SK-N-MC (cell line): ENCODE data around the gene RNF123.

ENCODE experiments used
- DNase-seq: peaks from one replicate; pipeline ENCODE4 v3.0.0-alpha.2; 2011; ENCODE audit warnings: low read depth, low spot score
- H3K27ac ChIP-seq: fragments of 200-600 bp; sonication (generic); 2 replicates; pipeline ENCODE4 v1.5.1; 2016; ENCODE audit warnings: mixed run types
- H3K36me3 ChIP-seq: fragments of 200-600 bp; sonication (generic); 2 replicates; pipeline ENCODE4 v1.6.1; 2017; ENCODE audit warnings: antibody characterized with exemption, low read length, mixed read lengths; ENCODE audit not compliant: insufficient read depth
- H3K4me3 ChIP-seq: fragments of 200-600 bp; sonication (generic); 2 replicates; pipeline ENCODE4 v1.5.1; 2016
- H3K9ac ChIP-seq: fragments of 200-600 bp; sonication (generic); 2 replicates; pipeline ENCODE4 v1.8.0; 2017; ENCODE audit warnings: mixed run types, mixed read lengths; ENCODE audit not compliant: insufficient read length
- H3K9me3 ChIP-seq: fragments of 200-600 bp; sonication (generic); 2 replicates; pipeline ENCODE4 v1.6.1; 2017; ENCODE audit warnings: low read depth, mild to moderate bottlenecking, antibody characterized with exemption, low read length, moderate library complexity, mixed read lengths
- EZH2 ChIP-seq: fragments of 200-600 bp; sonication (generic); IDR thresholded peaks from one replicate; pipeline ENCODE4 v1.6.1; 2017; ENCODE audit warnings: antibody characterized with exemption
- FOXP2 ChIP-seq: optimal IDR thresholded peaks from 2 replicates; pipeline ENCODE3; 2011; ENCODE audit warnings: mild to moderate bottlenecking, moderate library complexity; ENCODE audit not compliant: insufficient read depth; ENCODE audit errors: extremely low read length, control extremely low read depth
- POLR2AphosphoS5 ChIP-seq: IDR thresholded peaks from 2 replicates; pipeline ENCODE4 v1.6.1; 2012; ENCODE audit warnings: mild to moderate bottlenecking, low read depth, low read length, borderline replicate concordance

Gene RNF123

DNA sequence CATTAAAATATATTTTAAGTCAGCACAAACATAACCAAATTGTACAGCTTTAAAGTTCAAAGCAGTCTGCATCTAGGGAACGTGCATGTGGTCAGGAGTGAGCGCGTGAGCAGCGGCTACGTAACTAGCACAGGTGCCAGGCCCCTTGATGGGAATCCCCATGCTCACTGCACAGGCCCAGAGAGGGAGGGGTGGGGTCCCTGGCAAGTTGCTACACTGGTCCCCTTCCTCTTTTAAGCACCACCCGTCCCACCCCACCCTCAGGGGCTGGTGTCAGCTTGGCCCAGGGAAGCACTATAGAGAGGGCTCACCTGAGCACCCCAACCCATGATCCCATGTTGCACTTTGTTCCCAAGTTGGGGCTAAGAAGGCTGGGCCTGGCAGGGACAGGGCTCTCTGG is 35.2 kb downstream of the RNF123 start:
- peak overlapping the region; percentile 84 for H3K4me3 ChIP-seq
- no peak overlapping the region for H3K27ac ChIP-seq
- H3K9ac ChIP-seq, result peak overlapping the region; percentile 82
- TF ChIP-seq FOXP2 (no peak), EZH2 (no peak), POLR2AphosphoS5 (no peak)
- no peak for DNase-seq
- no peaks in the 10 kb centered on the region; the same call in 1 of the 2 replicates for H3K36me3 ChIP-seq
- H3K9me3 ChIP-seq, result no peaks in the 10 kb centered on the region

DNA sequence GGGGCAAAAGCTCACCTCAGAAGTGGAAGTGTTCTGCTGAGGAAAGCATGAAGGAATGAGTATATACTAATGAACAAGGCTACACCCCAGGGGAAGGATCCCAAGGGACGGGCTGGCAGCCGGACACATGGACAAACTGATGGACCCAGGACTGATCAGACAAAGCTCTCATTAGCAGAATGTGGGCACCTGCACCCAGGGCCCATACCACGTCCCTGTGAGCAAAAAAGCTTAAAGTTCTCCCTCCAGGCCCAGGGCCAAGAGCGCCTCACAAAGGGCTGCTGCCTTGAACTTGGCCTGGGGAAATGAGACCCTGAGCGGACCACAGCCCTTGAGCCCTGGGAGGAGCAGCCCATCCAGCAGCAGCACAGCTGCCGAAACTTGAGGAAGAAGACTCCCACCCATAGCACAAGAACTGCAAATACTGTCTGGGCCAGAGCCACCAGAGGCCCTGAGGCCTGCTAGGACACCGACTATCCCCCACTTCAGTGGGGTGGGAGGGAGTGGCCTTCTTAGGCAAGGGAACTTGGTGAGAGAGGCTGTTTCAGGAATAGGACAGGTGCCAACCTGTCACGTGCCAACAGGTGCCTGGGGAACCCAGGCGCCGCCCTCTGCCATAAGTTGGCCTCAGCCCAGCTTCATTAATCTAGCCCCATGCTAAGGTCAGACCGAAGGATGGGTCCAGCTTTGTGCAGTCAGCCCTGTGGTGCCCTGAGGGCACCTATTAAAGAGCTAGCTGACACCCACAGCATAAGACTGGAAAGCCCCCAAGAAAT is 36.7 kb downstream of the RNF123 start:
- no peak overlapping the region for H3K4me3 ChIP-seq
- H3K9ac ChIP-seq, result no peak overlapping the region
- H3K36me3 ChIP-seq, result no peaks in the 10 kb centered on the region; the same call in 1 of the 2 replicates
- DNase-seq, result no peak
- H3K9me3 ChIP-seq, result no peaks in the 10 kb centered on the region
- TF ChIP-seq EZH2, result no peak
- TF ChIP-seq FOXP2, result no peak
- no peak for TF ChIP-seq POLR2AphosphoS5
- no peak overlapping the region for H3K27ac ChIP-seq

DNA sequence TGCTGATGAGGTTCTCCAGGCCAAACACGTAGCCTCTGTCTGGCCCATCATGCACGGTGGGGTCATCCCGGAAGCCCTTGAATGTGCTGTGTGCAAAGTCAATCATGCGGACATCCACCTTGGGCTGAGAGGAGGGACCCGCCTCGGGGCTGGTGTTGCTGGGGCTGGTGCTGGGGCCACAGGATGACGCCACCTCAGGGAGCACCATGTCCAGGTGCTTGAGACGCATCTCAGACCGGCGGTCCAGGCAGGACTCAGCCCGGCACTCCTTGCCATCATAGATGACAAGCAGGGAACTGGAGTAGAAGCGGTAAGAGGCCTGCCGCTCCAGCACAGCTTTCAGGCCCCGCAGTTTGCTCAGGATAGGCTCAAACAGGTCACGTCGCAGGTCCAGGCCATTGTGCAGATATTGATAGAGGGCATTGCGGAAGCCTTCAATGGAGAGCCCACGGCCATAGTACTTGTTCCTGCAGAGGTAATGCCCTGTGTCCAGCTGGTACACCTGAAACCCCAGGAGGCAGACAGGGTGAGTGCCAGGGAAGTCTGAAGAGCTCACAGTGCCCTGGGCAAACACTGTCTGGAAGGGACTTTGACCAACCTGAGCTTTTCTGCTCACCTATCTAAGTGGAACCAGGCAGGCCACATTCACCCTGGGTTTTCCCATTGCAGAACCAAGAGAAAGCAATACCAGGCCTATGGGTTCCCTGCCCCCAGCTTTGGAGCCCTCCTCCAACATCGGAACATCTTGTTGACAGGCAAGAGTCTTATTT is 38.0 kb downstream of the RNF123 start:
- Histone ChIP-seq H3K9me3 (no peaks in the 10 kb centered on the region), H3K36me3 (no peaks in the 10 kb centered on the region; the same call in 1 of the 2 replicates), H3K4me3 (no peak overlapping the region), H3K27ac (no peak overlapping the region), H3K9ac (no peak overlapping the region)
- TF ChIP-seq EZH2, result no peak
- no peak for TF ChIP-seq FOXP2
- TF ChIP-seq POLR2AphosphoS5, result no peak
- no peak for DNase-seq

DNA sequence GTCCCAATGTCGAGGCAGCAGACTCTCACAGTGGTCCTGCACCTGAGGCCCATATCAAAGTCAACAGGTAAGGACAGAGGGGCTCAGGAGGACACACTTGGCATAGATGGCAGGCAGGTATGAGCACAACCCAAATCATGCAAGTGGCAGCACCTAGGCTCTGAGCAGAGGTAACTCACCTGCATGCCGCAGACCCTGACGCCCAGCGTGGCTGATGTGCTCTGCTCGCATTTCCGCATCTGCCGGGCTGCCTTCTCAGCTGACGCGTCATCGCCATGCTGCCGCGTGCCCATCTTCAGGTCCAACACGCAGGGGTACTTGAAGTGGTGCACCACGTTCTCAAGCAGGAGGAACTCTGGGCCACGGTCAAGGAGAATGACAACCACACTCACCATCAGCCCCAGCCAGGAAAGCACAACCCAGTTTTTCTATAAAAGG is 38.6 kb downstream of the RNF123 start:
- no peak for DNase-seq
- Histone ChIP-seq H3K9me3 (no peaks in the 10 kb centered on the region), H3K36me3 (peaks cover 5% of the 10 kb centered on the region; the same call in 1 of the 2 replicates), H3K9ac (no peak overlapping the region), H3K4me3 (no peak overlapping the region), H3K27ac (no peak overlapping the region)
- TF ChIP-seq FOXP2 (no peak), POLR2AphosphoS5 (no peak), EZH2 (no peak)

DNA sequence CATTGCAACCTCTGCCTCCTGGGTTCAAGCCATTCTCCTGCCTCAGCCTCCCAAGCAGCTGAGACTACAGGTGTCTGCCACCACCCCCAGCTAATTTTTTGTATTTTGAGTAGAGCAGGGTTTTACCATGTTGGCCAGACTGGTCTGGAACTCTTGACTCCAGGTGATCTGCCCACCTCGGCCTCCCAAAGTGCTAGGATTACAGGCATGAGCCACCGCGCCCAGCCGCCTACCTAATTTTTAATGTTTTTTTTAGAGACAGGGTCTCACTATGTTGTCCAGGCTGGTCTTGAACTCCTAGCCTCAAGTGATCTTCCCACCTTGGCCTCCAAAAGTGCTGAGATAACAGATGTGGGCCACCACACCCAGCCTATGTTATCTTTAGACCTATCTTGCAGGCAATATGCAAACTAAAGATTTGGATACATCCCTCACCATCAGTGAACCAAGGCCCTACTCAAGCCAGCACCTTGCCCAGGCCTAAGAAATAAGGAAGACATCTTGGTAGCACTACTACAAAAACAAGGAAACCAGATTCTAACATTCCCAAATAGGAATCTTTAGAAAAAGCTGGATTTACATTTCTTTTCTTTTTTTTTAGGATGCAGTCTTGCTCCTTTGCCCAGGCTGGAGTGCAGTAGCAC is 40.7 kb downstream of the RNF123 start:
- H3K36me3 ChIP-seq, result peaks cover 10% of the 10 kb centered on the region; the same call in 1 of the 2 replicates
- H3K27ac ChIP-seq, result no peak overlapping the region
- no peak for DNase-seq
- H3K4me3 ChIP-seq, result no peak overlapping the region
- H3K9me3 ChIP-seq, result no peaks in the 10 kb centered on the region
- TF ChIP-seq POLR2AphosphoS5, result no peak
- no peak for TF ChIP-seq FOXP2
- TF ChIP-seq EZH2, result no peak
- no peak overlapping the region for H3K9ac ChIP-seq

DNA sequence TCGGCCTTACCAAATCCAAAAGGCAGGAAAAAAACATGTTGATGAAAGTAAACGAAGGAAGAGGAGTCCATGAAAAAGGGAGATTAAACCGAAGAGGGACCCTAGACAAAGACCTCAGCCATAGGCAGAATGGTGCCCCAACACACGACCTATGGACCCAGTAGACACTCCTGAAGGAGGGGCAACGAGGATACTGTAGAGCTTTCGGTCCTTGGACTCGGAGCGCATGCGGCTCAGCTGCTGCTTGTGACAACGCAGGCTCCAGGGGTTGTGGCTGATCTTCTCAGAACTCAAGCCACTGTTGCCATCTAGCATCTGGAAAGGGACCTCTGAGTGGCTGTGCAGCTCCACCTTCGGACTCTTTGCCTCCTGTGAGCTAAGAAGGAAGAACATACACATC is 43.2 kb downstream of the RNF123 start:
- Histone ChIP-seq H3K36me3 (peaks cover 11% of the 10 kb centered on the region; the same call in 1 of the 2 replicates), H3K27ac (no peak overlapping the region), H3K9me3 (no peaks in the 10 kb centered on the region), H3K9ac (no peak overlapping the region), H3K4me3 (no peak overlapping the region)
- TF ChIP-seq POLR2AphosphoS5, result no peak
- no peak for TF ChIP-seq FOXP2
- no peak for TF ChIP-seq EZH2
- no peak for DNase-seq

DNA sequence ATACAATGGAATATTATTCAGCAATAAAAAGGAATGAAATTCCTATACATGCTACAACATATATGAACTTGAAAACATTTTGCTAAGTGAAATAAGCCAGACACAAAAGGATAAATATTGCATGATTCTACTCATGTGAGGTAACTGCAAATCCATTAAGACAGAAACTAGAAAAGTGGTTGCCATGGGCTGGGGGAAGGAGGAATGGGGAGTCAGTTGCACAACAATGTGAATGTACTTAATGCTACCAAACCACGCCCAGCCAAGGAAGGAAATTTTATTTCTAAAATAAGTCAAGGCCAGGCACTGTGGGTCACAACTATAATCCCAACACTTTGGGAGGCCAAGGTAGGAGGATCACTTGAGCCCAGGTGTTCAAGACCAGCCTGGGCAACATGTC is 44.2 kb downstream of the RNF123 start:
- H3K9me3 ChIP-seq, result no peaks in the 10 kb centered on the region
- H3K36me3 ChIP-seq, result peaks cover 17% of the 10 kb centered on the region; the same call in 1 of the 2 replicates
- TF ChIP-seq FOXP2 (no peak), EZH2 (no peak), POLR2AphosphoS5 (no peak)
- no peak overlapping the region for H3K4me3 ChIP-seq
- DNase-seq, result no peak
- no peak overlapping the region for H3K27ac ChIP-seq
- H3K9ac ChIP-seq, result no peak overlapping the region

DNA sequence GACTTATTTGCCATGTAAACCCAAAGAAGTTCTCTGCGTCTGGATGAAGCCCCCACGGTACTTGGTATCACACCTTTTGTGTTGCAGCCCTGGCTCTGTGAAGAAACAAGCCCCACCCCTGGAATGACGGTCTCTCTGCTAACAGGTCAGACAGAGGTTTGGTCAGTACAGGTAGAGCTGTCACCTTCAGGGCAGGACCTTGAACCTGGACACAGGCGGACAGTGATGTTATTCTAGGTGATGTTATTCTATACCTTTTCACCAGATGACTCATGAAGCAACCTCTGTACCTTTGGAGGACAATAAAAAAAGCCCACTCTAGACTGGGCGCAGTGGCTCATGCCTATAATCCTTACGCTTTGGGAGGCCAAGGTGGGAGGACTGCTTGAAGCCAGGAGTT is 45.4 kb downstream of the RNF123 start:
- Histone ChIP-seq H3K27ac (no peak overlapping the region), H3K4me3 (no peak overlapping the region), H3K9ac (no peak overlapping the region), H3K36me3 (peaks cover 17% of the 10 kb centered on the region; the same call in 1 of the 2 replicates), H3K9me3 (no peaks in the 10 kb centered on the region)
- TF ChIP-seq EZH2, result no peak
- TF ChIP-seq POLR2AphosphoS5, result no peak
- no peak for TF ChIP-seq FOXP2
- no peak for DNase-seq
